Measurements from ENCODE around the gene TYK2. TPM values are rescaled to one million over a fixed set of nuclear protein-coding genes. Genes with fewer than 3 reads are reported as not detected.
A peak's percentile ranks its signal among the peaks of the same experiment; 100 is the strongest.

TYK2 gene
- polyA plus RNA-seq, 1 donor: 133 TPM

DNA sequence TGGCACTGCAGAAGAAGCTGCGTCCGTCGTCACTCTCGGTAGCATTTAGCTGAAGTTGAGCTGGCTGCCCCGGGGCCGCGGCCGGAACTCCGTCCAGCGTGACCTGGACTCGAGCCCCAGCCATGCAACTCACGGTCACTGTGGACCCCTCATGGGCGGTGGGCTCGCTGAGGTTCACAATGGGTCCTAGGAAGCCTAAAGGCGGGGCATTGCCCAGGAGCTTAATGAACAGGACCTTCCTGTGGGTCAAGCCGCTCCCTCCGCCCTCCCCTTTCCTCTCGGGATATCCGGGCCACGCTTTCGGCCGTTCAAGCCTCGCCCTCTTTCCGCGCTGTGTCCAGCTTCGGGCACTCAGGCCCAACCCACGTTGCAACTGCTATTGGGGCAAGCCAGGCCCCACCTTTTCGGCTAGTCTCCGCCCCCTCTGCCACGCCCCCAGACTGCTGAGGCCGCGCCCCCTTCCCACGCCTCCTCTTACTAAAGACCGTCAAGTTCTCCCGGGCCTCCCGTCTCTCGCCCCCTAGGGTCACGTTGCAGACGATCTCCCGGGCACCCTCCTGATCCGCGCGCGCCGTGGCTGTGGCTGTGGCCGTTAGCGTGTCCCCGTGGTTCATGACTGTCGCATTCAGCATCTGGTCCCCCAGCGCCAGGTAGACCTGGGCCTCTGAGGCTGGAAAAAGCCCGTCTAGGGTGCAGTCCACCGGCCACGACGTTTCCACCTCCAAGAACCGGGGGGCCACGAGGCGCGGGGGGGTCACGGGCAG, 45.6 kb downstream of the TYK2 start:
- DNase-seq: peak; percentile 86

DNA sequence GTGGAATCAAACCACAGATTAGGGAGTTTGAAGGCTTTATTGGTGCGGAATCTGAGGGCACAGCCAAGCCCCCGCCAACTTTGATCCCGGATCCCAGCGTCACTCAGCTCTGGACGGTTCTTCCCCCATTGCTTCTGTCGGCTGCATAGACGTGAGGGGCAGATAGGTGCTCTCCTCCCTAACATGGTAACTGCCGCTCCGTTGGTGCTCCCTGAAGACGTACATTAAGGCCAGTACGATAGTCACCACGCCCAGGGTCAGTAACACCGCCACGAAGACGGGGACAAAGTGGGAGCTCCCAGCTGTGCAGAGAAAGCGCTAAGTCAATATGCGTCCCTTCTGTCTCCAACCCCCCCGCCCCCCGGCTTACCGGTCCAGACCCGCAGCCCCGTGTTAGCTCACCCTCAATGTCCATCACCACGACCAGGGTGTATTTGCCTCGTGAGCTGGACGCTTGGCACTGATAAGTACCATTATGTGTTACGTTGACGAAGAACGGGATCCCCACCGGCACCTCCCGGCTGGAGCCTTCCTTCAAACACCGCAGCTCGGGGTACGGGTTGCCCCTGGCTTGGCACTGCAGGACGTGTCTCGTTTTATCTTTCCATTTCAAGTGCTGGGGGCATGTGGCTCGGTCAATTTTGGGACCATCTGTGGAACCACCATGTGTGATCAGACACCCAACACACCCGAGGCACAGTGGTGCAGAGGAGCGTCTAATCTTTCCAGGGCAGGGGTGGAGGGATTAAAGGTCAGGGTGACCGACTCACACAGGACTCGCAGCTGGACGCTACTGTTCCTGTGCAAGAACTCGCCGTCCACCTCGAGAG, 46.4 kb downstream of the TYK2 start:
- DNase-seq: no peak

DNA sequence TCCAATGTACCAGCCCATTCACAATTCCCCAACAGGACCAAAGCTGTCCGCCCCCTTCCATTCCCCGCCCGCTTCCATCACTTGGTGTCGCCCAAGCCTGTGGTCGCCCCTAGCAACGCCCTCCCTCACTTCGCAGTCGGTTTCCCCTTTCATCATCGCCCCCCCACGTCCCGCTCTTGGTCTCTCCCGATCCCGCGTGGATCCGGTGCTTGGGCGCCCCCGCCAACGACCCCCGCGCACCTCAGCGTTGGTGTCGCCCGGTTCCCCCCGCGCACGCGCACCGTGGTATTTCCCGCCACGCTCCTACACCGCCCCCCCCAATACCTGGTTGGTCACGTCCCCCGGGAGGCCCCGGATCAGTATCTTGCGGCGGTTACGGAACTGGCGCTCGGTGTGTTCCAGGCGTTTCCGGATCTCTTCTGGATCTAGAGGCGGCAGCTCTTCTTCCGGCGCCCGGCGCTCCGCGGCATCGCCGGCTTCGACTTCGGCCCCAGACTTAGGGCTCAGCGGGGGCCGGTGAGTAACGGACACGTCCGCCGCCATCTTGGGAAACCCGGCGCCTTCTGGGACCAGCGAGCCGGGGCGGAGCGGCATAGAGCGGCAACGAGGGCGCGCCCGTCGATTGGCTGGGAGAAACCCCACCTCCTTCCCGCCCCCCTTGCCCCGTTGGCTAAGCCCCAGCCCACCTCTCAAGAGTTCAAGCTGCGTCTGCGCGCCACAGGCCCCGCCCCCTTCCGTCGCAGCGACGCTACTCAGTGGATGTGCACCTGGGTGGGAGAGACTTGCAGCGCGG, 47.2 kb downstream of the TYK2 start, which contains the start of gene RAVER1:
TSS of gene RAVER1 (minus strand) at position 565 of the 793 bp plus-strand sequence. CDS start at position 543, 22 bp downstream.
- peak; percentile 97 for DNase-seq

DNA sequence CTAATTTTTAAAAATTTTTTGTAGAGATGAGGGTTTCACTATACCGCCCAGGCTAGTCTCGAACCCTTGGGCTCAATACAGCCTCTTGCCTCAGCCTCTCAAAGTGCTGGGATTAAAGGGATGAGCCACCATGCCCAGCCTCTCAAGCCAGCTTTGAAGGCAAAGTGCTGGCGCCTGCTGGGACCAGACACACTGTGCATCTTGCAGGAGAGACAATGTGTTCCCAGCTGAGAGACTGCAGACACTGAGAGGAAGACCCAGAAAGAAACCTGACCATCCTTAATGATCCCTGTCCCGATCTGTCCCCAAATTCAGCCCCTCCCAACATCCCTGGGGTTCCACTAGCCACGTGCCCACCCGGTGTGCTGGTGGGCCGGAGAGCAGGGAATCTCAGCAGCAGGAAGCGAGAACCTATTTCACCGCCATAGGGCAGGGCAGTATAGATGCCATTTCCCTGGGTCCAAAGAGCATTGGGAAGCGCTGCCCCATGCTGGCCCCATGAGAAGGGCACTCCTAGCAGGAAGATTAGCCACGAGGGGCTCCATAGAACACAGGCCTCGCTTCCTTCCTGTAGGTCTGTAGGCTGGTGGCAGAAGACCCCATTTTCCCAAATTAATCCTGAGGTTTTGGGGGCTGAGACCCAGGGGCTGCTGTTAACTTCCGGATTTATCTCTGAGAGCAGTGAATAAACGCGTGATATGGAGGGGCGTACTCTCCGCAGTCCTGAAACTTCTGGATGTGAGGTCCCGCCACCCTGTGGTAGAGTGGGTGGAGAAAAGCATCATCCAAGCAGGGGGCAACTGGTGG, 48.0 kb downstream of the TYK2 start:
- no peak for DNase-seq

DNA sequence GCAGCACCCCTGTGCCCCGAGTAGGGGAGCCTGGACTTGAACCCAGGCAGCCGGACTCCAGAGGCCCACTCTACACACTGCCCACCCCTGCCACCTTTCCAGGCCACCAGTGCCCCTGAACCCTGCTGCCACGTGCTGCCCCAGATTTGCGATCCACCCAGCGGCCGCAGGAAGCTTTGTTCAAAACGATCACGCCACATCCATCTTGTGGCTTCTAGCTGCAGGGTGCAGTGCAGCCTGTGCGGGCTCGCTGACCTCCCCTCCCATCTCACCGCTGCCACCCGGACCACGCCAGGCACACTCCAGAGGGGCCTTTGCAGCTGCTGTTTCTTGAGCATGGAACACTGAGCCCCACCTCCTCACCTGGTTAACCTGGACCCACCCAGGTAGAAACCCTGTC, 50.8 kb downstream of the TYK2 start:
- no peak for DNase-seq

DNA sequence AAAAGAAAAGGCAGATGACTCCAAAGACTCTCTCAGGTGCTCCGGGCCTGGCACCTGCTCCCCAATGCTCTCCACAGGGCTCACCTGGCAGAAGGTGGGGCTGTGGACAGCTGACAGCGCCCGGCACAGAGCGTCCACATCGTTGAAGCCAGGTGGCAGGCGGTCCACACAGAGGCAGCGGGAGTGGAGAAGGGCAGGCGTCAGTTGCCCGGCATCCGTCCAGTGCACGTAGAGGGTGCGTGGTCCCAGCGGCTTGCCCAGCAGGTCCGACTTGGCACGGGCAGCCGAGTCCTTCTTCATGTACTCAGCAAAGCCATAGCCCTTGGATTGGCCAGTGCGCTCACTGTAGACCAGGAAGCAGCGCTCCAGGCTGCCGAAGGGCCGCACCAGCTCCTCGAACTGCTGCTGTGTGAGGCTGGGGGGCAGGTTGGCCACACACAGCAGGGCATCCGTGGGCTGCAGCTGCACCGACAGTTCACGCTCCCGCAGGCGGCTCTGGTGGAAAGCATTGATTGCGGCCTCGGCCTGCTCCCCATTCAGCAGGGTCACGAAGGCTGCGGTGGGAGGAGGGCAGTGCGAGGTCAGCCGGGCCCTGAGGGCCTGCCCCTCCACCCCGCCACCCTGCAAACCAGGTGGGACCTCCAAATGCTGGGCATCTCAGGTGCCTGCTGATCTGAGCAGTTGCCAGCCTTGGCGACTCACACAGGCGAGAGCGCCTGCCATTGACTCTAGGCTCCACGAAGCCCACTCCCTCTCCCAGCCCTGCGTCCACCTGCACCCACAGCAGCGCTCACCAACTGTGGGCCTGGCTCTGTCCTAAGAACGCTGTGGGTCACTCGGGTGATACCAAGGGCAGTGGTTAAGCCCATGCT, 51.6 kb downstream of the TYK2 start:
- DNase-seq: no peak

DNA sequence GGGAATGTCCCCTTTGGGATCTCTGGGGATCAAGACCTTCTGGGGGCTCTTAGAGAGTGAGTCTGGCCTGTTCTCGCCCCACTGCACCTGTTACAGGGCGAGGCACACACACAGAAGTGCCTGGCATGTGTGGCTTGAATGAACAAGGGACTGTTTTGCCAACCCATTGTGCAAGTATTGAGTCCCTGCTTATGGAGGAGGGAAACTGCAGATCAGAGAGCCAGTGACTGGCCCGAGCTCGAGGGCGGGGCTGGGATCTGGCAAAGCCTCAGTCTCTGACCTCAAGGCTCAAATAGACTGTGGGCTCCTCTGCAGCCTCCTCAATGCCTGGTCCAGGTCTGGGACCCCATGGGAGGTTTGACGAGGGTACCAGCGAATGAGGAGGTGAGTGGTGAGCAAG, 52.6 kb downstream of the TYK2 start:
- no peak for DNase-seq

DNA sequence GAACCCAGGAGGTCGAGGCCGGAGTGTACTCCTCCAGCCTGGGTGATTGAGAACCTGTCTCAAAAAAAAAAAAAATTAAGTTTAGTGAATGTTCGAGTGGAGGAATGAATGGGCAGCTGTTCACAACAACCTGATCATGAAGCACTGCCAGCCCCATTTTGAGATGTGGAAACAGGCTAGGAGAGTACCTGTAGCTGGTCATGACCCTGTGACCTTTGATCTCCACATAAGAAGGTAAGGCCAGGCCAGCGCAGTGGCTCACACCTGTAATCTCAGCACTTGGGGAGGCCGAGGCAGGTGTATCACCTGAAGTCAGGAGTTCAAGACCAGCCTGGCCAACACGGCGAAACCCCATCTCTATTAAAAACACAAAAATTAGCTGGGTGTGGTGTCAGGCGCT, 54.6 kb downstream of the TYK2 start:
- DNase-seq: no peak

DNA sequence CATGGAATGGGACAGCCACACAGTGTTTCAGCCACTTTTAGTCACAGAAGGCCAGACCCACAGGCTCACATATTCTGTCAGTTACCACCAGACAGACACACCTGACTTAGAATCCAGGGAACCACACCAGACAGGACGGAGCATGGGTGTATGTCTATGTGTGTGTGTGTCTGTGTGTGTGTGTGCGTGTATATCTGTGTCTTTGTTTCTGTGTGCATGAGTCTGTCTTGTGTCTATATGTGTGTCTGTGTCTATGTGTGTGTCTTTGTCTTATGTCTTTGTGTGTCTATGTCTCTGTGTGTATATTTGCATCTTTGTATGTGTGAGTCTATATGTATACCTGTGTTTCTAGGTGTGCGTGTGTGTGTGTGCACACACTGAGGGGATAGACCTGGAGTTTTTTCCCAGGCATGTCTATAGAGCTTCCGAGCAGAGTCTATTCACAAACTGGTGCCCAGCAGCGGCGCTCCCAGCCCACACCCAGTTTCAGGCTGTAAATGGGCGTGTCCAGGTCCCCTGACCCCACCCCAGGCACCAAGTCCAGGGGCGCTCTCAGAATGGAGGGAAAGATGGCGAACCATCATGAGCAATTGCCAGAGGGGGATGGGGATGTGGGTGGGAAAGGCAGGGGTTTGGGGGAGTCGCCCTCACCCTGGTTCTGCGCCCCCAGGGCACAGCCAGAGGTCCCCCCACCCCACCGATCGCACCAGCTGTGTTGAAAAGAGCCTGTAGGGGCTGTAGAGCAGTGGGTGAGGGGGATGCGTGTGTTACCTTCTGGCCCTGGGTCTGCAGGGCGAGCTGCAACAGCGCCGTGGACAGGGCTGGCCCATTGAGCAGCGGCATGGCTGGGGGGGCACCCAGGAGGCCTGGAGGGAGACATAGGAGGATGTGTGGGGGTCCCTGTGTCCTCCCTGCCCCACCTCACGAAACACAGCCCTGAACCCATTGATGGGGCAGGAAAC, 58.2 kb downstream of the TYK2 start:
- no peak for DNase-seq

DNA sequence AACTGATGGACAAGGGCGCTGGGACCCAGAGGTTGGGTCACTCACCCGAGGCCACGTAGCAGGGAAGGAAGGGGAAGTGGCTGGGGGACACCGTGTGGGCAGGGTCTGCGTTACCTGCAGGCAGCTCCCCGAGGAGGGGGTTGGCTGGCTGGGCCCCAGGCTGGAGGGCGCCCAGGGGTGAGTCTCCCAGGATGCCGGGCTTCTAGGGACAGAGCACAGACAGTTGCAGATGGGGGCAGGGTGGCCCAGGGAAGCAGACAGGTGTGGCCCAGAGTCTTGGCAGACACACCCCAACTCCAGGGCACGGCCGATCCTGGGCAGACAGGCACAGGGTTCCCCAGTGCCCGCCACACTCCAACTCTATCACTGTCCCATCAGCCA, 59.0 kb downstream of the TYK2 start:
- DNase-seq: no peak

DNA sequence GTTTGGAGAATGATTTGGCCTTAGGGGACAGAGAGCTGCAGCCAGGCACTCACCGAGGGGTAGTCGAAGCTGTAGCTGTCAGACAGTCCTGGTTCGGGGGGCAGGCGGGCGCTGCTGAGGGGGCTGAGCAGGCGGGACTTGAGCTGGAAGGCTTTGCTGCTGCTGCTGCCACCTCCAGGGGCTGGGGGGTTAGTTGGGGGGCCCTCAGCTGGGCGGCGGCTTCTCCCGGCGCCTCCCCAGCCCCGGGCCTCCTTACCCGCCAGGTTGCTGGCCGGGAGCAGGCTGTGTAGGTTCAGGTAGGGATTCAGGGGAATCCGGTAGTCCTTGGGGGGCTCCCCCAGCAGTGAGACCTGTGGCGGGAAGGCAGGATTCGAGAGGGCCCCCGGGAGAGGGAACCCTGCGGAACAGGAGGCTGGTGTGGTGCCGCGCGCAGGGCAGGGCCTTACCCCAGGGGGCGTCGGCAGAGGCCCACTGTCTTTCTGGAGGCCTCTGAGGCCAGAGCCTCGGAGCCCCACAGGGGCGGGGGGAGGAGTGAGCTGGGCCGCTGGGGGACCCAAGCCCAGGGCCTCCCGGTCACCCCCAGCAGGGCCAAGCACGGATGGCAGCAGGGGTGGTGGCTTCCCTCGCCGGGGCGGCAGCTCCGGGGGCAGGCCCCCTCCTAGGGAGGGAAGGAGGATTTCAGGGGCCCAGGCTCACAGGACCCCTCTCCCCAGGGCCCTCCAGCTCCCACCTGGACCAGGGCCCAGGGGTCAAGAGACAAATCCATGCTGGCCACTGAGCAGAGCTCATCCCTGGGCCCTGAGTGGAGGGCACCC, 59.6 kb downstream of the TYK2 start:
- no peak for DNase-seq

DNA sequence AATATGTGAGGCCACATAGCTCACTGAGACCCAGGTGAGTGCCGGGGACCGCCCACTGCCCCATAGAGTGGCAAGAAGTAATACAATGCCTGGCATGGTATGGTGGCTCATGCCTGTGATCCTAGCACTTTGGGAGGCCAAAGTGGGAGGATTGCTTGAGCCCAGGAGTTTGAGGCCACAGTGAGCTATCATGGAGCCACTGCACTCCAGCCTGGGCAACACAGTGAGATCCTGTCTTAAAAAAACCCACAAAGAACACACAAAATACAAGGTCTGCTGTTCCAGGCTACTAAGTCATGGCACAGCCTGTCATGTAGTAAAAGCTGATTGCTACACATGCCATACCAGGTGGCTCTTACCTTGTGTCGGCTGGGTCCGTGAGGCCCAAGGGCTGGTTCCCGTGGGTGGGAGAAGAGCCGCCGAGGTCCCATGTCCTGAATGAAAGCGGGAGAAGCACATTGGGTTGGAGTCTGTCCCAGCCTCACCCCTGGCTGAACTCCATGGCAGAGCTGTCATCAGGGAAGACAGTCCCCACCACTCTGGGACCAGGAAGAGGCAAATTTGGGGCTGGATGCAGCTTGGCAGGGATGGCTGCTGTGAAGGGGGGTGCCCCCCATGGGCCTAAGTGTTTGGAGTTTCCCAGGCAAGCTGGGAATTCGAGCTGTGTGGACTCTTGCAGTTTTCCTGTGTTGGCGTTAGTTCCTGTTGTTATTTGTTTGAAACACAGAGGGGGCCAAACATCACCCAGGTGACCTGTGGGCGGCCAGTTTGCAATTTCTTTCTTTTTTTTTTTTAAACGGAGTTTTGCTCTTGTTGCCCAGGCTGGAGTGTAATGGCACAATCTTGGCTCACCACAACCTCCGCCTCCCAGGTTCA, 61.3 kb downstream of the TYK2 start:
- DNase-seq: no peak

DNA sequence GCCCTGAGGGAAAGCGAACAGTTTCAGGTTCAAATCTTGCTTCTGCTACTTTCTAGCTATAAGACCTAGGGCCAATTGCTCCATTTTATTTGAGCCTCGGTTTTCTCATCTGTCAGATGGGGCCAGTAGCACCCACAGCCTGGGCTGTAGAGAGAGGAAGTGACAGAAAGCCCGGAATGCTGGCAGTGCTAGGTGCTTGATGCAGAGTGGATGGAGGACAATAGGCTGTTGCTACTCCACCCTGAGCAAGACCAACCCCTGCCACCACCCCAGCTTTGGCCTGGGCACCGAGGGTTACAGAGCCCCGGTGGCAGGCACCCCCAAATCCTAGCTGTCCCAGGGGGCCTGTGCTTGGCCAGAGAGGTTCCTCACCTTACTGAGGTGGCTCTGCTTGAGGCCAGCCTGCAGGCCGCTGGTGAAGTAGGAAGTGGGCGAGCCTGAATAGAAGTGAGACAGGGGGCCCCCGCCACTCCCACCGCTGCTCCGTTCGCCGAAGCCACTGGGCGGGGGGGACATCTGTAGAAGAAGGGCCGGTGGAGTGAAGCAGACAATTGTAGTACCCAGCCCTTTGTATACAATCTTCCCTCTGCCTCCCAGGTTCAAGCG, 62.4 kb downstream of the TYK2 start:
- DNase-seq: no peak

DNA sequence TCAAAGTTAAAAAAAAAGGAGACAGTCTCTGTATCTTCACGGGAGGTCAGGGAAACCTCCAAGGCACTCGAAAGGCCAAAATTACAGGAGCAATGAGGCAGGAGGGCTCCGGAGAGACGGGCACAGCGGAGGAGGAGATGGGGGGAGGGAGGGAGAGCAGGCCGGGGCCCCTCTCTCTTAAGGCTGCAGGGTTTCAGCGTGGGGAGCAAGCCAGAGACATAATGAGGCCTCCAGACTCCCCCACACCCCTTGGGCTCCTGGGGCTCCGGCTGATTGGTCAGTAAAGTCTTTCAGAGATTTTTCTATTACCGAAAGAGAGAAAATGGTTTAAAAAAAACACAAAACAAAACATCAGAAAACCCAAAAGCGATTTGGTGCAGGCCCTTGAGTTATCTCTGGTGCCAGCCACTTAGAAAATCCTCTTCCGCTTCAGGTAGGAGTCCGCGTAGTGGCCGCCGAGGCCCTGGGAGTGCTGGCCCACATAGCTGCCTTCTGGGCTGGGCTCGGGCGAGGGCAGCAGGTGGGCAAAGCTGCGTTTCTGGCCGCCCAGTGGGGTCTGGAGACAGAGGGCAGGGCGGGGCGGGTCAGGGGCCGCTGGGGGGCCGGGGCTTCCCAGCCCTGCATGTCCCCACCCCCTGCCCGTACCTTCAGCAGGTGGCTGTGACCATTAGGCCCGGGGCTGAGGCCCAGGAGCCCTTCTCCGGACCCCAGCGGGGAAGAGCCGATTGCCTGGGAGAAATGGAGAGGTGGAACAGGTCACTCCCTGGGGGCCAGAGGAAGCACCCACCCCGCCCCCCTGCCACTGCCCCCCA, 63.1 kb downstream of the TYK2 start:
- DNase-seq: no peak

DNA sequence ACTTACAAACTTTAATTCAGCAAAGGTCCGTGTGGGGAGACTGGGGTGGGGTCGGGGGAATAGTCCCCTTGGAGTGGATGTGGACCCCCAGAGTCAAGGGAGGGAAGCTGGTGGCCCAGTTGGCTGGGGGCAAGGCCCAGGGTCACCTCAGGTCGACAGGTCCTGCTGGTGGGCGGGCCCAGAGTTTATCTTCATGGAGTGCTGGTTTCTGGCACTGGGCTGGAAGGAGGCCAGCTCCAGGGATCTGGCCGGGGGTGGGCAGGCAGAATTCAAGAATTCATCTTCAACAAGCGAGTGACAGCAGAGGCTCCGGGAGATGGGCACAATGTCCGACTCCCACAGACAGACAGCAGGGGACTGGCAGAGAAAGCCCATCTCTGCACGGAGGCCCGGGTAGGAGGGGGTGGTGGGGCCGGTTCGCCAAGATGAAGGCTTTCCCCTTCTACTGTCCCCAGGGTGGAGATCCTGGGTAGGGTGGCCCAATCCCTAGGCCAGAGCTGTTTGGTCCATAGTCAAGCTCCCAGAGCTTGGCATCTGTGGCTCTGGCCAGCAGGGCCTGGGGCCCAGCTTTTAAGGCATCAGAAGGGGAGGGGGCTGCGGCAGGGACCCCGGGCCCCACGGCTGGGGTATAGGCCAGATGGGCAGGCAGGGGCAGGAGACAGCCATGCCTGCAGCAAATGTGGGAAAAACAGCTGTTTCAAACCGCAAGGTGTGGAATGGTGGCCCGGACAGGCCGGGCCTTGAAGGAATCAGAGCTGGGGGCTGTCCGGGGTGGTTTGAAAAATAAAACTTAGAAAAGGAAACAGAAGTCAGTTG, 63.9 kb downstream of the TYK2 start:
- no peak for DNase-seq

Data from left kidney (tissue), 2 donors.